Measurements from ENCODE around the gene MAGEL2.
A peak's percentile ranks its signal among the peaks of the same experiment; 100 is the strongest.

Gene MAGEL2

DNA sequence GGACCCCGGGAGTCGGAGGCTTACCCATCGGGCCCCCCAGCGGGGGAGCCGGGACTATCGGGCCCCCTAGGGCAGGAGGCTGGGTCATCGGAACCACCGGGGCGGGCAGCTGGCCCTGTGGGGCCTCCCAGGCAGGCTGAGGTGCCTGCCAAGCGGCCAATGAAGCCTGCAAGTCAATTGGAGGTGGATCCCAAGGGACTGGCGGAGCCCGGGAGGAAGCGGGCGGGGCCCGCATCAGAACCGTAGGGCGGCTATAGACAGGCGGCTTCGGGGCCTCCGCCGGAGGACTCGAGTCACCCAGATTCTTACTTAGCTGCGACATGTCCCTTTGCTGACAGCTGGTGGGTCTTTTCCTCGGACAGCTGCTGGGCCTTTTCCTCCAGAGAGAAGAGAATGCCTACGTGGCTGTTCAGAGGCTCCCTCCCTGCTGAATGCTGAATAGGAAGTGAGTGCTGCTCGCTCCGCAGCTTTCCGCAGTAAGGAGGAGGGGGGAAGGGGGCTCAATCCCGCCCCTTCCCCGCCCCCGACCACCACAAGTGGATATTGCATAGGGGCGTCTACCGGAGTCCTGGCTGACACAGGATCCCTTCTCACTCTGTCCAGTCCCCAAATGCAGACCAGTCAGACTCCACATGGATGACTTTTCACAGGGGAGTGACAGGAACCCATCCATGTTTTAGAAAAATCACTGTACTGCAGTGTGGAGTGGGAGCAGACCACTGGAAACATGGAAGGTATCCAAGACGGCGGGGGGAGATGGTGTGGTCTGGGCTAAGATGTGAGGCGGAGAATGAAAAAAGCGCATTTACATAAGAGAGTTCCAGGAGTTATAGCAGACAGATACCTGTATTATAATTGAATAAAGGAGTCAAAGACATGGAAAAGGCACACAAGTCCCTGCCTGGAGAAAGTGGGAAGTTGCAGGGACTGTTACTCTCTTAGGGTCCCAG, at the start of gene MAGEL2:
MAGEL2 (minus strand) TSS at position 447 of the 950 bp plus-strand sequence; CDS start at position 322, 125 bp downstream.
- no peak for DNase-seq

DNA sequence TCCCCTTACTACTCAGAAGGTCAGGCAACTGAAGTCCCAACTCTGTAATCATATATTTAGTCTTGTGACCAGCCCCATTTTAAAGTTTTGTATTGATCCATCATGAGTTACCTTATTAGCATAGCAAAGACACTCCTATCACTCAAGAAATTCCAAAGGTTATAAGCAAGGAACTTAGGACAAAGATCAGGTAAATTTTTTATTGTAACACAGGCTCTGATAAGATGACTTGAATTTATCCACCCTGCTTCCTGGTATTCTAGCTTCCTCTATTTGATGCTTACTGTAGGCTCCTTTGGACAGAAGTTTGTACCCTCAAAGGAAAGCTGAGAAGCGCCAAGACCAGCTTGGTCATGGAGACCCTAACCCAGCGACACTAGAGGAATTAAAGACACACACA, 47.6 kb upstream of the MAGEL2 start:
- no peak for DNase-seq

DNA sequence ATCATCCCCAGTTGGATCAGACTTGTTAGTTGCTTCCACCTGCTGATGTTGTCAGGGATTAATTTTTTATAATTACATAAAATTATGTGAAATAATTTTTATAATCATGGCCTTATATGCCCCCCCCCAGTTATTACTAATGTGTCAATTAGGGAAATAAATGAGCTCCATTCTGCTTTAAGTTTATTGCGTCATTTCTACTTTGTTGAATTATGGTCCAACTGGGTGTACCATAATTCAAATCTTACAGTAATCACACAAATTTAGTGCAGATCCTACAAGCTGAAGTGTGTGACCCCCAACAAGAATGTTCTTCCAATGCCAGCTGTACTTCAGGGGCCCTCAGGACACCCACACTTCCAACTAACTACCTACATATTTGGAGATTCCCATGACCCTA, 46.9 kb upstream of the MAGEL2 start:
- no peak for DNase-seq

DNA sequence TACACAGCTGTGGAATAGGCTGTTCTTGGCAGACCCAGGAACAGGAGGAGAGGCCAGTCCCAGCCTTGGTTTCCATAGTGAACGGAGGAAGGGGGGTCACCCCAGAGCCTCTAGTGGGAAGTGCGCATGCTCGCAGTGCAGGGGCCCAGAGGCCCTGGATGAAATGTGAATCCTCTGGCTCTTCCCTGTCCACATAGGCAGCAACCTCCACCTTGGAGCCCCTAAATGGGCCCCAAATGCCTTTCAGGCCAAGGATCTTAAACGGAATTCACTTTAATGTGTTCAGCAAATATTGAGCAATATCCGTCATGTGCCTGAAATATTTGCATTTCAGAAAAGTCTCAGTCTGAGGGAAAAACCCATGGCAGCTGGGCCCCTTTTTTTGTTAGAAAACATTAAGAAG, 42.8 kb upstream of the MAGEL2 start:
- peak; percentile 18 for DNase-seq

DNA sequence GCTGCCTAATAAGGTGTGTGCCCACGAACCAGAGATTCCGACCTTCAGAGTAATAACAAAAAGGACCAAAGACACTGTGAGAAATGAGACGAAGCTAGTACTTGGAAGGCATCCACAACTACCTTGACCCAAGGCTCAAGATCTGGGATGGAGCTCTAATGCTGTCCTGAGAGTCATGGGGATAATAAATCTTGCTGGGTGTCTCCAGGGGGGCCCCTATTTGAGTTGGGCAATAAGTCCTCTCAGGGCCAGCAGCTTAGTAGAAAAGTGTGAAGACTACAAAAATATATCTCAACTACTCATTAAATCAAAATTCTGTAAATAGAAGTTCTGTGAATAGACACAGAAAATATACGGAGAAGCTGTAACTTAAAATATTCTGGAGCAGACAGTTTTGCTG, 42.3 kb upstream of the MAGEL2 start:
- no peak for DNase-seq

DNA sequence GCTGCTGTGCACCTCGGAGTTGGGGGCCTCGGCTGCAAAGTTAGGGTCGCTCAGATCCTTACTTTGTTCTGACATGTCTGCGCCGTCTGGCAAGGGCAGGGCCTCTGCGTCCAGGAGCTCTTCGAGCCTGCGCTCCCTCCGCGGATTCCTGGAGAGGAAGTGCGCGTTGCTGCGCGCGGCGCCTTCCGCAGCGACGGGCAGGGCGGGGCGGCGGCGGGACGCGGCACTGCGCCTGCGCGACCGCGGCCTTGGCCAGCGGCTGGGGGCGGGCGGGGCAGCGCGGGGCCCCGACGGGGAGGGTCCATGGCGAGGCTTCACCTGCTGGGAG, 39.4 kb upstream of the MAGEL2 start, which contains the start of gene NDN:
NDN (minus strand) TSS at position 163 of the 328 bp plus-strand sequence; CDS start at position 75, 88 bp downstream.
- no peak for DNase-seq

DNA sequence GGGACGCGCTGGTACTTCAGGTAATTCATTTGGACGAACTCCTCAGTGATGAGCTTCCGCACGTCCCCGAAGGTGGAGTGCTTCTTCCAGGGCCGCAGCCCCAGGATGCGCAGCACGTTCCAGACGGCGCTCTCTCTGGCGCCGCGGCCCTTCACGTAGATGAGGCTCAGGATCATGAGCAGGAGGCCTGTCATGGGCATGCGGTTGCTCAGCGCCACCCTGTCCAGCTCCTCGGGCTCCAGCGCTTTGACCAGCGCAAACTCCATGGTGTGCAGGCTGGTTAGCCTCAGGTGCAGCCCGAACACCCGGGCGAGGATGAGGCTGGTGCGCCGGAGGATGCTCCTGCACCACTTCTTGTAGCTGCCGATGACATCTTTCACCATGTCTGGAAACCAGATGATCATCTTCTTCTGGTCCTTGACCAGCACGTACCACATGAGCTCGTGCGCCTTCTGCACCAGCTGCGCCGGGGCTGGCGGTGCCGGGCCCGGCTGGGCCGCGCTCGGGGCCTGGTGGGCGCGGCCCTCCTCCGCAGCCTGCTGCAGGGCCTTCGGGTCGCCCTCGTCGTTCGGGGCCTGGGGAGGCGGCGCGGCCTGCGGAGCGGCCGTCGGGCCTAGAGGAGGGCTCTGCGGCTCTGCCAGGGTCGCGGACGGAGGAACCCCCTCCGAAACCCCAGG, 38.9 kb upstream of the MAGEL2 start:
- DNase-seq, result no peak

DNA sequence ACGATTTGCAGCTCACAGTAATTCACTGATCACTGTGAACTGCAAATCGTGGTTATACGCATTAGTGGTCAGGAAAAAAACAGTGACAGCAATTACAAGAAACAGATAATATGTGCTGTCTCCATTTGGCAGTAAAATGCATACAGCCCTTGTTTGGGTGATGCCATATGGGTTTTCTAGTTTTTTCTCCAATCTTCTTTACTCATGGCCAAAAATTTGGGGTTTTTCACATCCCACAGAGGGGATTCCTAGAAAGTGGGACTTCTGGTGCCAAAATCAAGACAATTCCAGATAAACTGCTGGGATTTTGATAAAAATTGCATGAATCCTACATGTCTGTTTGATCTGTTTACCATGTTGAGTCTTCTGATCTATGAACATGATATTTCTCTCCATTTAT, 23.8 kb upstream of the MAGEL2 start:
- DNase-seq, result no peak

DNA sequence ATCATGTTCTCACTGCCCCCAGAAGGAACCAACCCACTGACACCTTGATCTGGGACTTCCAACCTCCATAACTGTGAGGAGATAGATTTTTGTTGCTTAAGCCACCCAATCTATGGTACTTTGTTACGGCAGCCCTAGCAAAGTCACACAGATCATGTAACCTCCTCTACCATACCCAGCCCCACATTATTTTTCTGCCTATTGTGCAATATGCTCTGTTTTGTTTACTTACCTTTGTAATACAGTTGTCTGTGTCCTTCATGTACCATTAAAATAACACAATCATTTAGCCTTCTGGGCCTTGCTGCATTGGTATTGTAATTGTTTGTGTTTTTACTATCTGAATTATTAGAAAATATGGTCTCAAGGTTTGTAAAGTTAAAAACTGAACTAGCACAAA, 23.3 kb upstream of the MAGEL2 start:
- DNase-seq, result no peak

DNA sequence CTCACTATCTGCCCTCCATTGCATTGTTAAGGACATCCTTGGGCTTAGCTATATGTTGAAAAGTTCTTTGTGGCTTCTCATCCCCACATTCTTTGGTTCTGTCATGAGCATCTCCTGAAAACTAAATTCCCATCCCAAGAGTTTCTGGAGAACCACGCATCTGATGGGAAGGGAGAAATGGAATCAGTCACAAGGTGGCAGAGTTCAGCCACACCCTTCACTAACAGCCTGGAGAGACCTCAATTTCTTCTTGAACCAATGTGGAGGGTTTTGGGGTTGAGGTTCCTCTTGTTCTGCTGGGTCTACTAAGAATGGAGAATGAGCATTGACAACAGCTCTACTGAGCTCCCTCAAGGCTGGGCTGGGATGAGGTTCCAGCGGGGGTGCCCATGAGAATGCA, 15.6 kb upstream of the MAGEL2 start:
- DNase-seq, result no peak

DNA sequence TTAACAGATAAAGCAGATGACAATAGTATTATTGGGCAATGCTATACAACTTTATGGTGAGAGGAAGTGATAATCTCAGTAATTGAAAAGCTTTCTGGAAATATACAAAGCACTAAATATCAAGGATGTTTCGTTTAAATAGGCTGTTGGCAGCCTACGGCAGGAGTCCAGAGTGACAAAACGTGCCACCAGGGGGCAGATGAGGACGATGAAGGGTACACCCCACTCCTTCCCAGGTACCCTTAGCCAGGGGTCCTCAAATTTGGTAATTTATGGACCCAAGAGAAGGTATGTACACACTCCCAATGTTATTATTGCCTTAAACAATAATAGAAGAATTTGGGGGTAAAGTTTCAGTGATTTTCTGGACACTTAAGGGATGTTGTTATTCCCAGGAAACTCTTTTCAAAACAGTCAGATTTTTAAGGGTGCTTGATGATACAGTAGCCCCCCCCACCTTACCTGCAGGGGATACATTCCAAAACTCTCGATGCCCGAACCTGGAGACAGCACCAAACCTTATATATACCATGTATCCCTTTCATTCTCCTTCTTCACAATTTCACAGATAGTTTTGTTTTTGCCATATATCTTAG, 1.4 kb upstream of the MAGEL2 start:
- DNase-seq, result no peak

DNA sequence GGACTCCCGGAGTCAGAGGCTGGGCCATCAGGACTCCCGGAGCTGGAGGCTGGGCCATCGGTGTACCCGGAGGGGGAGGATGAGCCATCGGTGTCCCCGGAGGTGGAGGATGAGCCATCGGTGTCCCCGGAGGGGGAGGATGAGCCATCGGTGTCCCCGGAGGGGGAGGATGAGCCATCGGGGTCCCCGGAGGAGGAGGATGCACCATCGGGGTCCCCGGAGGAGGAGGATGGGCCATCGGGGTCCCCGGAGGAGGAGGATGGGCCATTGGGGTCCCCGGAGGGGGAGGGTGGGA, 719 bp downstream of the MAGEL2 start:
- DNase-seq, result no peak

DNA sequence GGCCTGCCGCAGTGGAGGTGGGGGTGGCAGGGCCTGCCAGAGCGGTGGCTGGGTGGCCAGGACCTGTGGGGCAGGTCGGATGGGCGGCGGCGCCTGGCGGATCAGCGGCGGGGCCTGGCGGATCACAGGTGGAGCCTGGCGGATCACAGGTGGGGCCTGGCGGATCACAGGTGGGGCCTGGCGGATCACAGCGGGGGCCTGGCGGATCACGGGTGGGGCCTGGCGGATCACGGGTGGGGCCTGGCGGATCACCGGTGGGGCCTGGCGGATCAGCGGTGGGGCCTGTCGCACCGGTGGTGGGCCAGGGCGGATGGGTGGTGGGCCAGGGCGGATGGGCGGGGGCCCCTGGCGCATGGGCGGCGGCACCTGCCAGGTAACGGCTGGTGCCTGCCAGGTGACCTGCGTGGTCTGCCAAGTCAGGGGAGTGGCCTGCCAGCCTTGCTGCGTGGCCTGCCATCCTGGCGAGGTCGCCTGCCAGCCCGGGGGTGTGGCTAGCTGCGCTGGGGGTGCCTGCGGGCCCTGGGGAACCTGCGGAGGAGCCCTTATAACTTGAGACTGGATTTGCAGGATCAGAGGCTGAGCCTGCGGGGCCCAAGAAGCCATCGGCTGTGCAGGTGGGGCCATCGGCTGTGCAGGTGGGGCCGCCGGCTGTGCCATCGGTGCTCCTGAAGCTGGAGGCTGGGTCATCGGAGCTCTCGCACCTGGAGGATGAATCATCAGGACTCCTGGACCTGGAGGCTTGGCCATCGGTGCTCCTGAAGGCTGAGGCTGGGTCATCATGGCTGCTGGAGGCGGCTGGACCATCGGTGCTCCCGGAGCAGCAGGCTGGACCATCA, 1.3 kb downstream of the MAGEL2 start:
- no peak for DNase-seq

DNA sequence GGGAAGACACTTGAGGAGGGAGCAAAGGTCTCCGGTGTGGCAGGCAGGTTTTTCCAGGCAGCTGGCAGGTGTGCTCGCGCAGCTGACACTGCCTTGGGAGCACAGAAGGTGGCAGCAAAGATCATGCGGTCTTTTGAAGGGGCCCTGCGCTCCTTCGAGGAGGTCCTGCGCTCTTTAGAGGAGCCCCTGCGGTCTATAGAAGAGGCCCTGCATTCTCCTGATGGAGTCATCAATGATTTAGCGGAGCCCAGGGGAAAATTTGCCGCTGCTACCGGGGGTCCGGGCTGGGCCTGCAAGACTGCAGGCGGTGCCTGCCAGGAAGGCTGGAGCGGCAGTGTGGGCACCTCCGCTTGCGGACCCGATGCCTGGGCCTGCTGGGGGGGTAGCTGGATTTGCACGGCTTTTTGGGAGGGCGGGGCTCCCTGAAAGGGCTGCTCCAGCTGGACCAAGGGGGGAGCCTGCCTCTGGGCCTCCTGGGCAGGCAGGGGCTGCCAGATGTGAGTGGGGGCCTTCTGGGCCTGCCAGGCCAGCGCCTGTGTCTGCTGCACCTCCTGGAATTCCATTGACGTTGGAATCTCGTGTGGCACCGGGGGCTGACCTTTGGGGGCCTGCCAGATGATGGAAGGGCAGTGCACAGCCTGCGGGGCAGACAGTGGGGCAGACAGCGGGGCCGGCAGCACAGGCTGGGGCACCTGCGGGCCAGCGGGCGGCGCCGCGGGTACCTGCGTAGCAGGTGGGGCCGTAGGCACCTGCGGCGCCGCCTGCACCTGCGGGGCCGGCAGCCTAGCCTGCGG, 2.1 kb downstream of the MAGEL2 start:
- no peak for DNase-seq

DNA sequence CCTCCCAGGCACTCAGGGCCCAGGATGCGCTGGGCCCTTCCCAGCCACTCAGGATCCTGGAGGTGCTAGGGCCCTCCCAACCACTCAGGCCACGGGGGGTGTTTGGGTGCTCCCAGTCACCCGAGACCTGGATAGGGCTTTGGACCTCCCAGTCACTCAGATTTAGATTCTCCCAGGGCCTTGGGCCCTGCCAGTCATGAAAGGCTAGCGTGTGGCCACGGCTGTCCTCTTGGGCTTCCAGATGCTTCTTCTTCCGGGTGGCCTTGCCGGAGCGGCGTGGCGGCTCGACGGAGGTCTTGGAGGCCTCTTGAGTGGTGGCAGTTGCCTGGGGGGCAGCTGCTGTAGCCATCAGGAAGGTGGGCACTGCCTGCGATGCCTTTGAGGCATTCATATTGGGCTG, 2.8 kb downstream of the MAGEL2 start:
- no peak for DNase-seq

DNA sequence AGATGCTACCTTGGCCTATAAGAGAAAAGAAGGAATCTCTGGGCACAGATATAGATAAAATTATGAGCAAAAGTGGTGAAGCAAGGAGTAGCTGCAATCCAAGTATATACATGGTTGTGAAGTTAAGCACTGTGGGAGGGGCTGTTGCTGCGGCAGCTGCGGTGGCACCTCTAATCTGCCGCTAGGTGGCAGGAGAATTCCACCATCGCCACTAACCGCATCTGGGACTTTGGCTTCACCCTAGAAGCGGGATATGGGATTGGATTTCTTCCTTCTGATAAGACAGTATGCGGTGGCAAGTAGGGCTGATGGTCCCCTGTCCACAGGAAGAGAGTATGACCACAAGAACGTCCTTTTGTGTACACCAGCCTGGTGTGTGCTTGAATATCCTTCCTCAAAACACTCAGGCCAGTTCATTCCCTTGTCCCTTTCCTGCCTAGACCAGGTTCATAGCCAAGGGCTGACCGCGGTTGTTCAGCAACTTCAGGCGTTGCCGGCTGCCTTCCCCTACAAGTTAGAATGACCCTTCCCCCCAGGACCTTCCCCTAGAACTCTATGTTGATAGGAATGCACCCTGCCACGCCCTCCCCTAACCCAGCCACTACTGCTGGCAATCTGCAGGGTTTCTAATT, 5.1 kb downstream of the MAGEL2 start:
- DNase-seq, result peak; percentile 35

DNA sequence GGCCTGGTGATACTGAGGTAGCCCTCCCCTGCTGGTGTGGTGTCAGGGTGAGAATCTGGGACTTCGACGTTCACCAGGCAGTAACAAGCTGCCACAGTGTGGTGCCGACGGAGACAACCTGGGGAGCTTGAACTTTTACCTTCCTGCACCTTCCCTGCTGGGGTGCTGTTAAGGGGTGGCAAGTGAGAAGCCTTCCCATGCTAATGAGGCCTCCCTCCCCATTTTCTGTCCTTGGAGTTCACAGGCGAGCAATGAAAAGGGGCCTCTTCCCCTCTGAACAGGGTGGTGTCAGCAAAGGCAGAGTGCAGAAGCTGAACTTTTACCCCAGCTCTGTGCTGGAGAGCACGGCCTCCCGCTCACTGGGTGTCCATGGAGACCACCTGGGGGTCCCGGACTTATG, 13.5 kb downstream of the MAGEL2 start:
- no peak for DNase-seq

DNA sequence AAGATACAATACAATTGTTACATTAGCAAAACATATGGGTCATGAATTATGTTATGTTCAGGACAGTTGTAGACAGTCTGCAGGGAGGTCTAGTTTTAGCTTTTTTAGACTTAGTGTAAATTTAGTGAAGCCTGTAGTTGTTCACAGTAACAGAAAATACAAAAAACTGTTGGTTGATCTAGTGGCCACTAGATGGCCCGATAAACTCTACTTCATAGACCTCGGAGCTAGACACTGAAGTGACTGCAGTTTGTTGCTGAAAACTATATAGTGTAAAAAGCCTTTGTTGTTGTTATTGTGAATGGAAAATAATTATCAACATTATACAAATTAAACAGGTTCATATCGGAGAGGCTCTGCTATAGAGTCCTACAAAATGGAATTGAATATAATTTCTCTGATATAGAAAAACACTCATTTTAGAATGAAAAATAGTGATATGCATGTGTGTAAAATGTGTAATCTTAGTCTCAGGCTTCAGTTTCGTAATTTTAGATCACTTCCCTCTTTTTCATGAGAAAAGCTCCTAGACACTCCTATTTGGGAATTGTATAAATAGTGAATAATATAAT, 18.3 kb downstream of the MAGEL2 start:
- no peak for DNase-seq

DNA sequence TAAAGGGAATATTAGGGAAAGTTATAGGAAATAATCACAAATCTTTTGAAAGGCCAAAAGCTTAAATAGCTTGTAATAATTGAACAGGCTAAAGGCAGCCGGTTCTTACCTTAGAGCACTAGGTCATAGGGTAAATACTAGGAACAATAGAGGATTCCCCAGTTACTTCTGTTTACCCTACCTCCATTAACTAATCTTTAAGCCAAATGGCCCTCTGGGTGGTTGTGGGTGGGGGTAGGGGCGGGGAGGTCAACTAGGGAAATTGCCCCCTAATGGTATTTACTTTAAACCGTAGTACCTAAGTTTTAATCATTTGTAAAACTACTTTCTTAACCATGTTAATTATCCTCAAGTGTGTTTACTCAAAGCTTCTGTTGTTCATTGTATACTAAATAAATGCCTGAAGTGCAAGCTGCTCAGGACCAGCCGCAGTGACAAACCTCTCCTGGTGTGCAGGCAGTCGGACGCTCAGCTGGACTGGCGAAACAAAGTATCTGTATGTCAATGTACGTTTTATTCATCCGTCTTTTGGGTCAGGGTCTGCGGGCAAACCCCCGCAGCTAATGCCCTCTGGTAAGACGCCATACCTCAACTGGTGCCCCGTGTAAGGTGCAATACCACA, 18.9 kb downstream of the MAGEL2 start:
- DNase-seq, result no peak

DNA sequence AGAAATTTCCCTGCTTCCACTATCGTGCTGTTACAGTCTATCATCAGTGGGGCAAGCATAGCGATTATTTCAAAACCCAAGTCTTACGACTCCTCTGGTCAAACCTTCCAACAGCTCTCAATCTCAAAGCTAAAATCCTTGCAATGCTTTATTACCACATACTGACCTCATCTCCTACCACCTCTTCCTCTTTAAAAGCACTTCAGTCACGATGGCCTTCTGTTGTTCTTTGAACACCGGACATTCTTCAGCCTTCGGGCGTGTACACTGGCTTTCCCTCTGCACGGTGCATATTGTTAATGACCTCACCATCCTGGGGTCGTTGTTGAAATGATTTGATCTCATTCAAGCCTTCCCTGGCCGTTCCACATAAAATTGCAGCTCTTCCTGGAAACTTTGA, 31.1 kb downstream of the MAGEL2 start:
- no peak for DNase-seq

DNA sequence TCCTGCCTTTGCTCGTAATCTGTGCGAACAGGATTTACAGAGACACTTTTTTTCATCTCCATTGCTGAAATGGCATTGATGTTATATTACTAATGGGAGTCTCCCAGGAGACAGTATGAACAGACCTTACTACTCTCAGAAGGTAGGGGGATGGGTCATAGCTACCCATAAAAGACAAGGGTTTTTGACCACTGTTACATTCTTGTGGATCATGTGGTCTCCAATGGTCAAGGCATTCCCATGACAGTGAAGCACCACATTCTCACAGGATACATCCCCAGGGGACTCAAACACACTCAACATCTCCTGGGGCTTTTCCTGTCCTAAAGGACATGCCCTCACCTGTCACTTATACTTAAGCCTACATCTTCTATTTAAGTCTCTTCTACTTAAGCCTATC, 41.4 kb downstream of the MAGEL2 start:
- DNase-seq, result no peak
